ENCODE measurements around the gene CRISP3. TPM values are rescaled to one million over a fixed set of nuclear protein-coding genes. Genes with fewer than 3 reads are reported as not detected.

The CRISP3 gene
- total and polyA plus RNA-seq, 9 of the 15 experiments (the other 6 are each of a cell fraction or from before 2014, with no cell fraction given), result 0.21 to 2.0 (median 0.58) TPM

GRCh38 chr6:49772285-49772684 is 28.1 kb upstream of the CRISP3 start (continued):
- TF ChIP-seq NCOA1 (IDR thresholded peaks at IDR 0.05; ENCODE audit: low read depth), result peak; percentile 35; the same call in 1 of the 2 replicates
- TF ChIP-seq, protein P1, sequence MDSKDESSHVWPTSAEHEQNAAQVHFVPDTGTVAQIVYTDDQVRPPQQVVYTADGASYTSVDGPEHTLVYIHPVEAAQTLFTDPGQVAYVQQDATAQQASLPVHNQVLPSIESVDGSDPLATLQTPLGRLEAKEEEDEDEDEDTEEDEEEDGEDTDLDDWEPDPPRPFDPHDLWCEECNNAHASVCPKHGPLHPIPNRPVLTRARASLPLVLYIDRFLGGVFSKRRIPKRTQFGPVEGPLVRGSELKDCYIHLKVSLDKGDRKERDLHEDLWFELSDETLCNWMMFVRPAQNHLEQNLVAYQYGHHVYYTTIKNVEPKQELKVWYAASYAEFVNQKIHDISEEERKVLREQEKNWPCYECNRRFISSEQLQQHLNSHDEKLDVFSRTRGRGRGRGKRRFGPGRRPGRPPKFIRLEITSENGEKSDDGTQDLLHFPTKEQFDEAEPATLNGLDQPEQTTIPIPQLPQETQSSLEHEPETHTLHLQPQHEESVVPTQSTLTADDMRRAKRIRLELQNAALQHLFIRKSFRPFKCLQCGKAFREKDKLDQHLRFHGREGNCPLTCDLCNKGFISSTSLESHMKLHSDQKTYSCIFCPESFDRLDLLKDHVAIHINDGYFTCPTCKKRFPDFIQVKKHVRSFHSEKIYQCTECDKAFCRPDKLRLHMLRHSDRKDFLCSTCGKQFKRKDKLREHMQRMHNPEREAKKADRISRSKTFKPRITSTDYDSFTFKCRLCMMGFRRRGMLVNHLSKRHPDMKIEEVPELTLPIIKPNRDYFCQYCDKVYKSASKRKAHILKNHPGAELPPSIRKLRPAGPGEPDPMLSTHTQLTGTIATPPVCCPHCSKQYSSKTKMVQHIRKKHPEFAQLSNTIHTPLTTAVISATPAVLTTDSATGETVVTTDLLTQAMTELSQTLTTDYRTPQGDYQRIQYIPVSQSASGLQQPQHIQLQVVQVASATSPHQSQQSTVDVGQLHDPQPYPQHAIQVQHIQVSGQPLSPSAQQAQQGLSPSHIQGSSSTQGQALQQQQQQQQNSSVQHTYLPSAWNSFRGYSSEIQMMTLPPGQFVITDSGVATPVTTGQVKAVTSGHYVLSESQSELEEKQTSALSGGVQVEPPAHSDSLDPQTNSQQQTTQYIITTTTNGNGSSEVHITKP (IDR thresholded peaks at IDR 0.05; ENCODE audit: partially characterized antibody), result no peak
- peak; percentile 63; the same call in 1 of the 2 replicates for TF ChIP-seq DMBX1 (CRISPR knock-in tag; IDR thresholded peaks at IDR 0.05; ENCODE audit: borderline replicate concordance)
- peak; percentile 36; the same call in 1 of the 2 replicates for TF ChIP-seq FOXJ2 (tag; IDR thresholded peaks at IDR 0.05)
- no peak for TF ChIP-seq MAFG (tag; conservative IDR thresholded peaks at IDR 0.05)
- peak; percentile 77 for TF ChIP-seq TAL1 (IDR thresholded peaks at IDR 0.05)
- TF ChIP-seq CBFA2T2 (conservative IDR thresholded peaks at IDR 0.05), result peak; percentile 88
- TF ChIP-seq ZNF318 (IDR thresholded peaks at IDR 0.05; ENCODE audit: borderline replicate concordance in 1 of 2, low read depth in 1 of 2), result no peak
- peak; percentile 85 for TF ChIP-seq NFIC (IDR thresholded peaks at IDR 0.05)
- TF ChIP-seq COPS2 (conservative IDR thresholded peaks at IDR 0.05), result no peak
- TF ChIP-seq DPF2 (IDR thresholded peaks at IDR 0.05), result peak; percentile 84
- TF ChIP-seq NCOR1 (IDR thresholded peaks at IDR 0.05), result peak; percentile 86
- TF ChIP-seq ZEB2 (IDR thresholded peaks at IDR 0.05), result 0 out of 2 replicates have a peak, but pooled peaks have one; percentile 44
- no peak for TF ChIP-seq ERF (CRISPR knock-in tag; IDR thresholded peaks at IDR 0.05)
- peak; percentile 21; the same call in 1 of the 2 replicates for TF ChIP-seq NR2C1 (IDR thresholded peaks at IDR 0.05)
- TF ChIP-seq NR2C1 (tag; IDR thresholded peaks at IDR 0.05), result no peak
- TF ChIP-seq TEAD4 (IDR thresholded peaks at IDR 0.05; ENCODE audit: low read length), result peak; percentile 89
- no peak for TF ChIP-seq TEAD4 (CRISPR knock-in tag; IDR thresholded peaks at IDR 0.05; ENCODE audit: borderline replicate concordance)
- TF ChIP-seq HSF4 (CRISPR knock-in tag; IDR thresholded peaks at IDR 0.05; ENCODE audit: borderline replicate concordance), result 0 out of 2 replicates have a peak, but pooled peaks have one; percentile 34

Measured in K562 (cell line).